Stimulated activated CD4-positive, alpha-beta T cell treated with anti-CD3 and anti-CD28 coated beads, TNF-alpha, amount 100 ng/mL, for 1 hour (primary cell): Measurements from ENCODE around the gene KCNK15.

Experiments
- DNase-seq, 3 donors: peaks; one replicate each; pipeline ENCODE4 v3.0.0-alpha.2; 2020; ENCODE audit warnings: low read depth in 3 of 3, low spot score in 1 of 3

The KCNK15 gene

GRCh38 chr20:44788706-44789456 is 43.2 kb downstream of the KCNK15 start:
- no peak for DNase-seq

- DNase-seq, result no peak
Observed at GRCh38 chr20:44790638-44791393, 45.2 kb downstream of the KCNK15 start.

DNA sequence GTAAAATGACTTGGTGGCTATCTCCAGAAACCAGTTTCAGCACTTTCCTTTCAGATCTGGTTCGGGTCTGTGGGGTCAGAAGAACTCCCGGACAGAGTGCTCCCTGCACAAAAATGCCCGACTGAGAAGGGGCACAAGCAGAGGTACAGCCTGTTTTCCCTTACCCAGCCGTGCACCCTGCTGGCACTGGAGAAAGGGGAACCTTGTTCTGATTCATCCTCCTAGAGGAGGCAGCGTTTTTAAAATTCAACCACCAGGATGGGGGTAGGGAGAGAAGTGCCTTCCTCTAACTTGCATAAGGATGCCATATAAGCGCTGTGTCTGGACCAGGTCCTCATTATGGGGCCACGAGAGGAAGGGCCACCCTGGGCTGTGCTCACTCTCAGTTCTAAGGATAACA is 47.1 kb downstream of the KCNK15 start:
- DNase-seq, result no peak

- no peak for DNase-seq
Observed at GRCh38 chr20:44795836-44796235, 50.2 kb downstream of the KCNK15 start.

GRCh38 chr20:44796311-44796710 is 50.6 kb downstream of the KCNK15 start:
- no peak for DNase-seq

- DNase-seq, result no peak
Observed at GRCh38 chr20:44796758-44797457, 51.2 kb downstream of the KCNK15 start.

- DNase-seq, result no peak
Observed at GRCh38 chr20:44799691-44800090, 54.0 kb downstream of the KCNK15 start.

DNA sequence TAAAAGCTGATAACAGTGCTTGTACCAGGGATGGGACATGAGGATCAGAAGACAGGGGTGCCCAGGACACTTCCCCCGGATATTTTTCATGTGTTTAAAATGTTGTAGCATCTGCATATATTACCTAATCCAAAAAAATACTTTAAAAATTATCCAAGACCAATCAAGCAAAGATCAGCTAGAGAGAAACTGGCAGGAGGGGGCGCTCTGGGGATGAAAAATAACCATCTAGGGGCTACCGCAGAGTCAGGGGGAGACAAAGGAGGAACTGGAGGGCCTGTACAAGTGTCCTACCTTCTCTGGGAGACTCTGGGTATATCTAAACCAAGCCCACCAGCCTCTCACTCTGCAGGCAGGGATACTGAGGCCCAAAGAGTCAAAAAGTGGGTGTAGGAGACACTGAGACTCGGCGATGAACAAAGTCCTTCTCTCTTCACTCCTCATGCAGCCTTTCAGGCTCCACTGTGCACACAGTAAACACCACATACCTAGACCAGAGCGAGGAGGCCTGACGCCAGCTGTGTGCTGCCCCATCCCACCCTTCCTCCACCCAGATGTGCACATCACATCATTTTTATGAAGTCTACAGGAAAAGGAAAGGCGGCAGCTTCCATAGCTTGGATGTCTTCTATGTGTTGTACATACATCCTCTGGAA is 54.9 kb downstream of the KCNK15 start:
- no peak for DNase-seq
